AG04450 (cell line): ENCODE measurements around the gene ZDHHC14. TPM values are rescaled to one million over a fixed set of nuclear protein-coding genes. Genes with fewer than 3 reads are reported as not detected.

ENCODE experiments used
- CTCF ChIA-PET: fragments of 300-600, 350-600 bp; formaldehyde crosslinking; extraction: SDS; loops from one replicate; lab custom pipeline; 2022; ENCODE audit warnings: antibody characterized with exemption, inconsistent platforms; lab: Charles Lee
- POLR2A ChIA-PET: fragments of 350-600 bp; formaldehyde crosslinking; extraction: SDS; loops from one replicate; lab custom pipeline; 2021; ENCODE audit warnings: antibody characterized with exemption, inconsistent platforms; lab: Yijun Ruan, JAX
- DNase-seq: peaks from one replicate; pipeline ENCODE4 v3.0.0-alpha.2; 2011; ENCODE audit warnings: low read depth, low spot score
- H3K27ac ChIP-seq: one replicate; pipeline ENCODE4 v1.5.1; 2012; ENCODE audit warnings: low read depth, low read length, control low read depth
- H3K27me3 ChIP-seq: one replicate; pipeline ENCODE4 v1.6.0; 2012; ENCODE audit warnings: low read length; ENCODE audit not compliant: control insufficient read depth, insufficient read depth
- H3K4me3 ChIP-seq: 2 replicates; pipeline ENCODE4 v1.5.1; 2011; ENCODE audit warnings: mild to moderate bottlenecking, low read depth, low read length, control low read depth
- H3K9me3 ChIP-seq: 2 replicates; pipeline ENCODE4 v1.5.1; 2012; ENCODE audit warnings: low read length; ENCODE audit not compliant: control insufficient read depth, insufficient read depth
- CTCF ChIP-seq: IDR thresholded peaks from 2 replicates; pipeline ENCODE4 v1.5.1; 2011; ENCODE audit warnings: low read depth, low read length, control low read depth, inconsistent platforms
- polyA plus RNA-seq: library from polyadenylated mRNA; depleted of rRNA; stranded (reverse); fragments of >200 nt; gene quantifications from 2 replicates; pipeline ENCODE4 v1.2.3, GENCODE V29; 2011

ZDHHC14 gene
- polyA plus RNA-seq, 1 experiment: 2.2 TPM

DNA sequence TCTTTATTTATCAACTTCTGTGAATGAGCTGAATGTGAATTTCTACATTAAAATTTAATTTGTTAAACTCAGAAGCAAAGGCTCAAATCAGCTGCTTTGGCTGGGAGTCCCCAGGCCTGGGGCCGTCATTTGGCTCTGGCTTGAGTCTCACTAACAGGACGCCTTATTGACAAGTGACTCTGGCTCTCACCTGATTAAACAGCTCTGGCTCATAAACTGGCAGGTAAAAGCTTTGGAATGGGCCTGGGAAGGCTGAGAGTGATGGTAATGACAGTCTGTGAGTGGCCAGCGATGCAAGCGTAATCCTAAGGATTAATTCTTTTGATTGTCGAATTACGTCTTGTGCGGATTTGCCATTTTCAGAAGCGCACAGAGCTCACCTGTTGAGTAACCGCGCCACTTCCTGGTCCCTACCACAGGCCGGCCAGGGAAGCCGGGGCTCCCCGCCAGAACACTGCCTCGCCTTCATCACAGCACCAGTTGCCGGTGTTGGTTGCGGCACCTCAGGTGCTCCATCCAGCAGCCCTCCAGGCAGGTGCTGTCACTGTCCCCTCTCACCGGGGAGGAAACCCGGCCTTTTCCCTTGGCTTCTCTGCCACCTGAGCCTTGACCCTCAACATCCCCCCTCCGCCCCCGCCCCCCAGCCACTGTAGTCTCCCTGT, 110.7 kb downstream of the ZDHHC14 start:
- no peak for TF ChIP-seq CTCF
- ChIA-PET CTCF (no interaction called here), POLR2A (no interaction called here)
- H3K27ac ChIP-seq: no peak overlapping the region
- no peak overlapping the region for H3K4me3 ChIP-seq
- DNase-seq: no peak
- H3K27me3 ChIP-seq: peaks cover 22% of the 10 kb centered on the region
- H3K9me3 ChIP-seq: no peaks in the 10 kb centered on the region; the same call in none of the 2 replicates

DNA sequence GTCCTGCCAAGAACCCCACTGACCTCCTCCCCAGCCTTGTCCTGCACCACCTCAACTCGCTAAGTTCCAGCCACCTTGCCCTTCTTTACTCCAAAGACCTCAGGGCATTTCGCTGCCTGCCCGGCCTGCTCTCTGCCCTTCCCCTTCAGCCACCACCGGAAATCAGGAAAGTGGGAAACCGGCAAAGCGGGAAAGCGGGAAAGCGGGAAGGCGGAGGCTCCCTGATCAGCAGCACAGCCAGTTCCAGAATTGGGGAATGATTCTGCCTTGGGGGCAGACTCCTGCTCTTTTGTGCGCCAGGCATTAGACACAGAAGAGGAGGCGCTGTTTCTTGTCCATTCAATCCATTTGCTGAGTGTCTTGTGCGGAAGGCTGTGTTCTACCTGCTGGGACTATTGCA, 111.3 kb downstream of the ZDHHC14 start:
- POLR2A ChIA-PET: no interaction called here
- Histone ChIP-seq H3K9me3 (no peaks in the 10 kb centered on the region; the same call in none of the 2 replicates), H3K27me3 (peaks cover 21% of the 10 kb centered on the region), H3K4me3 (no peak overlapping the region), H3K27ac (no peak overlapping the region)
- no peak for TF ChIP-seq CTCF
- CTCF ChIA-PET: no interaction called here
- no peak for DNase-seq

DNA sequence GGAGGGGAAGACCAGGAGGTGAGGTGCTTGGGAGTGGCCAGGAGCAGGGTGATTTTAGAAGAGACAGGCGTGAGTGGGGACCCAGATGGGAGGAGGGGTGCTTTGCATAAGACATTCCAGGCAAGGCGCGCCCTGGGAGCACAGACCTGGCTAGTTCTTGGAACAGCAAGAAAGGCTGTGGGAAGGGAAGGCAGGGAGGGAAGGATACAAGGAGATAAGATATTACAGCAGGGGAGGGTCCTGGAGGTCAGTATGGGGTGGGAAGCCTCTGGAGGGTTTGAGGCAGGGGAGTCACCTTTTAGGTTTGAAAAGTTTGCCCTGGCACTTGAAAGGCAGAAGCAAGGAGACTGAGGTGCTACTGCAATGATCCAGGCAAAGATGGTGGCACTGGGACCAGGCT, 111.8 kb downstream of the ZDHHC14 start:
- Histone ChIP-seq H3K27ac (no peak overlapping the region), H3K9me3 (no peaks in the 10 kb centered on the region; the same call in none of the 2 replicates), H3K4me3 (no peak overlapping the region), H3K27me3 (peaks cover 21% of the 10 kb centered on the region)
- POLR2A ChIA-PET: no interaction called here
- TF ChIP-seq CTCF: no peak
- DNase-seq: no peak
- CTCF ChIA-PET: no interaction called here

DNA sequence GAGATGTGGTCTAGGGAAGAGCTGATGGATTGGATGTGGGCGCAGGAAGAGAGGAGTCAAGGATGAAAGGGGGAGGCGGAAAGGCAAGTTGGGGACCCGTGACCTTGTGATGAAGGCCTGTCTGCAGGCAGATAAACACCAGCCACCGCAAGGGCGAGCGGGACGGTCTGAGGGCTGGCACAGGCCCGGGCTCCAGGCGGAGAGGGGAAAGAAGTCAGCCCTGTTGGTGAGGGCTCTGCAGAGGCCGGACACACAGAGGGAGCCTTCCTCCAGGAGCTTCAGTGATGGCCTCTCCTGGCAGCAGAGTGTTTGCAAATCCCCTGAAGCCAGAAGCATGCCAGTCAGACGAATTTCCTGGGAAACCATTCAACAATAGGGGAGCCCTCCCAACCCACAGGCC, 112.2 kb downstream of the ZDHHC14 start:
- no peak for DNase-seq
- ChIA-PET POLR2A (no interaction called here), CTCF (no interaction called here)
- H3K9me3 ChIP-seq: no peaks in the 10 kb centered on the region; the same call in none of the 2 replicates
- H3K27me3 ChIP-seq: peaks cover 19% of the 10 kb centered on the region
- H3K4me3 ChIP-seq: no peak overlapping the region
- no peak for TF ChIP-seq CTCF
- H3K27ac ChIP-seq: no peak overlapping the region

- DNase-seq: no peak
- Histone ChIP-seq H3K27me3 (peaks cover 18% of the 10 kb centered on the region), H3K9me3 (no peaks in the 10 kb centered on the region; the same call in none of the 2 replicates), H3K4me3 (no peak overlapping the region), H3K27ac (no peak overlapping the region)
- POLR2A ChIA-PET: no interaction called here
- CTCF ChIA-PET: no interaction called here
- TF ChIP-seq CTCF: no peak
These were observed 112.6 kb downstream of the ZDHHC14 start for GRCh38 chr6:157493576-157493975.
